Skeletal muscle cell (primary cell): ENCODE measurements around the gene CAST.

ENCODE experiments used
- DNase-seq: peaks from one replicate; pipeline ENCODE4 v3.0.0-alpha.2; 2010; ENCODE audit warnings: low read depth
- H3K4me3 ChIP-seq: 2 replicates; pipeline ENCODE4 v1.5.1; 2011; ENCODE audit warnings: low read depth, mild to moderate bottlenecking, control low read depth, low read length, moderate library complexity

Gene CAST

DNA sequence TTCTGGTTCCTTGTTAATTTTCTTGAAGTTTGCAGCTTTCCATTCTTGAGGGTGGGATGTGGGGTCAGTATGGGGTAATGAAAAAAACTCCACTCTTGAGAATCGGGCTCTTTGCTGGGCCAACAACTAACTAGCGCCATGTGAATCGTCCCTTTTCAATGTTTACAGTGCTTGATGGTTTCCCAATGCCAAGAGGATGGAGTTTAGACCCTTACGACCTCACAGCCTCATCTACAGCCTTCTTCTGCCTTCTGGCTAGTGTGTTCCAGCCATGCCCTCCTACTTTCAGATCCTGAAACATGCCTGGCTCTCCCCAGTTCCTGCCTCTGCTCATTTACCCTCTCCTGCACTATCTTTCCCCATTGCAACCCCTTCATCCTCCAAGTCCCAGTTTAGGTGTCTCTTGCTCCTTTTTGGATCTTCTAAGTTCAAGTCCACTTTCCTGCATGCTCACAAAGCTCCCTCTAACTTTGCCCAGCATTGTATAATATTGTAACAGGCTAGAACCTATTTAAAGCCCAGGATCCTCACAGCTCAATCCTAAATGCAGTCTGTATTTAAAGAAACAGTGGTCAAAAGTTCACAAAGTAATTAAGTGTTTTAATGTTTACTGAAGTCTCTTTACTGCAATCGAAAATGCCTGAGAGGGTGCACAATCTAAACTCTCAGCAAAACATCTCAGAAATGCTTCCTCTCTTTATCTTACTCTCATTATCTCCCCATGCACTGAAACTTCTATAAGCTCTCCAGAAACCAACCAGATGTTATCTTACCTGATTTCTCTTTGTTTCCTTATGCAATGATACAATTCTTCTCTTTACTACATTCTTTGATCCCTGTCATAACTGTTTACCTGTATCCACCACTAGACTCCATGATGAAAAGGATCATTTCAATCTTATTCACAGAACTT lies 20.6 kb upstream of the CAST start:
- DNase-seq, result no peak
- H3K4me3 ChIP-seq, result no peak overlapping the region

DNA sequence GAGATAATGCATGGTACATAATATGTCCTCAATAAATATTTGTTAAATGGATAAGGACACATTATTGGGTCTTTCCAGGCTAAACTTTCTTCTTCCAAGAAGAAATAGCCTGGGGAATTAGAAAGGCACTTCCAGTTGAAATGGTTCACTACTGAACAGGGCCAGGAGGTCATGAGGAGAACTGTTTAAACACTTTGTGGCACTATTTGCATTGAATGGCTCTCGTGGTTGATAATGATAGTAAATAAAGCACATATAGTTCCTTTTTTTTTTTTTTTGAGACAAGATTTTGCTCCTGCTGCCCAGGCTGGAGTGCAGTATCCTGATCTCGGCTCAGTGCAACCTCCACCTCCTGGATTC lies 19.9 kb upstream of the CAST start:
- DNase-seq, result no peak
- no peak overlapping the region for H3K4me3 ChIP-seq

DNA sequence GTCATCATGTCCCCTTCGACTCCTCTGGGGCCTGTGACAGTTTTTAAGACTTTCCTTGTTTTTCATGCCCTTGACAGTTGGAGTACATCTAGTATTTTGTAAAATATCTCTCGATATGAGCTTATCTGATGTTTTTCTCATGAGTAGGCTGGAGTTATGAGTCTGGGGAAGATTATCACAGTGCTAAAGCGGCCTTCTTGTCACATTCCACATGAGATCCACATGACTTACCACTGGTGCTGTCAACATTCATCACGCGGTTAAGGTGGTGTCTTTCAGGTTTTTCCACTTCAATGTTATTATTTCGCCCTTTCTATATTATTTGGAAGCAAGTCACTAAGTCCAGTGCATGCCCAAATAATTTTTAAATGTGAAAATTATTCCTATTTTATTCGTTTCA lies 17.1 kb upstream of the CAST start:
- H3K4me3 ChIP-seq, result no peak overlapping the region

DNA sequence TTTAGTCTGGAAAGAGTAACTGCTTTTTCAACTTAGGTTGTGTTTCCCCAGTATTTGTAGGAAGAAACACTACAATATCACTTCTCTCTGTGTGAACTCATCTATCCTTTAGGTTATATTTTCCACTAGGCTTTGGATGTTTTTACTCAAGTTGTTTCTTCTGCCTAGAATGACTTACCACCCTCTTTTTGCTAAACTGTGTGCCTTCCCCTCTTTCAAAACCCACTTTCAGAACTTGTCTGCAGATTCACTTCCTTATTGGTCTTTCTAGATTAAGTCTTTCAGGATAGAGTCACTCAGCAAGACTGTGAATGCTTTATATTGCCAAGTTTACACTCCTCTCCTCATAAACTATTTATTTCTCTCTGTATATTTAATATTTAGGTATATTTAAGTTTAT lies 14.2 kb upstream of the CAST start:
- DNase-seq, result no peak
- H3K4me3 ChIP-seq, result no peak overlapping the region

More for the DNA sequence above, 17.1 kb upstream of the CAST start:
- DNase-seq, result no peak

DNA sequence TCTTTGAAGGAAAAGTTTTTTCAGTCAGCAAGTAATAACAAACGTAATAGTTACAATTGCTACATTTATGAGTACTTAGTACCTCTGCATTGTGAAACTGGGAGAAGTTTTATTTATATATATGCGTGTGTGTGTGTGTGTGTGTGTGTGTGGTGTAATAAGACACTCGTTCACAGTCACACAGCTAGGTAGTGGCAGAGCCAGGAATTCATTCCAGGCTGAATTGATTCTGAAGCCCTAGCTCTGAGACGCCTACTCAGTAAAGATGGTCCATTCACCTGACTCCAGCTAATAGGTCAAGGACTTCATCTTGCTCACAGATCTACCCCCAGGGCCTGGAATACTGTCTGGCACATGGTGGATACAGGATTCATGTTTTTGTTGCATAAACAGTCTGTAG lies 13.6 kb upstream of the CAST start:
- H3K4me3 ChIP-seq, result no peak overlapping the region
- peak; percentile 61 for DNase-seq

DNA sequence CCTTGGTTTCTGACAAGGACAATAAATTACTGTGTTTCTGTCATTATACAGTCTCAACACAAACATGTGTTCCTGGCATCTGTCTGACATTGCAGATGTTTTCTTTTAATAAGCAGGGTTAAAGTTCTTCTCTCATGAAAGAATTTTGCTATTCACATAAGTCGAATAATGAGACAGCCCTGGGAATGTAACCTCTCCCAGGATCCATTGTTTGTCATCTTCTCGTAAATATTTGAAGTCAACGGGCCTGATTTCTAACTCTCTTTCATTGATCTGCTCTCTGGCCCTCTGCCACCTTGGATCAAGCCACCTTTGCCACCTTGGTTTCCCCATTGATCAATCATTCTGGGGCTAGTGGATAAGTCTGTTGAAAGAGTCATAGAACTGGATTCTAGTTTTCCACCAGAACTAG lies 12.9 kb upstream of the CAST start:
- no peak for DNase-seq

DNA sequence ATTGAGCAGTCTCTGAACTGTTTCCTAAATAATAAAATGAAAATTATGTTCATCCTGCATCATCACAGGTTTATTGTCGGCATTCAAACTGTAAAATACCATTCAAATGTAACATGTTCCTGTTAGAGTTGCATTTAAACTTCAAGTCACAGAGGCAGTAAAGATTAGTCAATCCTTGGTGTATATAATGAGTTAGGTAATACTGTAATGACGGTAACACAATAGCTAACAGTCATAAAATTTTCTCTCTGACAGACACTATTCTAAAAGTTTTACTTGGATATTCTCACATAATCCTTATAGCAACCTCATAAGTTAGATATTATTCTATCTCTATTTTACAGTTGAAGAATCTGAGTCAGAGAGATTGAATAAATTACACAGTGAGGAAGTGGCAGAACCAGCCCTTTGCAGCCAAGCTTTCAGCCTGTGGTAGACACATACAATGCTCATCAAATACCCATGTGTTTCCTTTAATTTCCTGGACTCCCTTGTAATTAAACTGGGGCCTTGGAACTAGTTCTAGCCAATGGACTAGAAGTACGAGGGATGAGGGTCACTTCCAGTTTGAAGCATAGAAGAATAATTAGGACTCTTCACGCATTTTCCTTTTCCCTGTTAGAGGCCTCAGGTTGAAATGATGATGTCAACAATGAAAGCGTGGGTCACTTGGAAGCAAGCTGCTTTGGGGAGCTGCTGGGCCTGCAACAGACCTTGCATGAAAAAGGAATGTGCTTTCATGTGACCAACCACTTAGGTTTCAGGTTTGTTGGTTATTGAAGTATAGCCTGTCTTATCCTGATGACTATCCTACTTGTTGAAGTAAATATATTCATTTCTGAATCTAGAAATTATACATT lies 12.3 kb upstream of the CAST start:
- no peak overlapping the region for H3K4me3 ChIP-seq

More for the DNA sequence above, 12.9 kb upstream of the CAST start:
- H3K4me3 ChIP-seq, result no peak overlapping the region

DNA sequence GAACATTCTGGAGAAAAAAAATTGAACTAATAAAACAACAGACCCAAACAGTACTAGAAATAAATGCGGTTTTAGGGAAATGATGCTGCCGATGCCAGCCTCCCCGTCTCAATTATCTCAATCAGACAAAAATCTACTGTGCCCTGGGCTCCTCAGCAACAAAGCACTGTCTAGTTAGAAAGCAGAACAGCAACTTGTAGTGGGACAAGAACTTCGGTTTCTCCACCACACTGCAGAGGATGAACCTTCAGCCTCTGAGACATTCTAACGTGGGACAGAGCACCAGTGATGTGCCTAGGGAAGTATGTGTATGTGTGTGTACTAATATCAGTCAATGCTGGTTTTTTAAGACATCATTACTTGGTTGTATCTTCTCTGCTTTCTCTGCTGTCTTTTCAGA lies 11.1 kb upstream of the CAST start:
- no peak overlapping the region for H3K4me3 ChIP-seq
- DNase-seq, result no peak

More for the DNA sequence above, 12.3 kb upstream of the CAST start:
- DNase-seq, result no peak

DNA sequence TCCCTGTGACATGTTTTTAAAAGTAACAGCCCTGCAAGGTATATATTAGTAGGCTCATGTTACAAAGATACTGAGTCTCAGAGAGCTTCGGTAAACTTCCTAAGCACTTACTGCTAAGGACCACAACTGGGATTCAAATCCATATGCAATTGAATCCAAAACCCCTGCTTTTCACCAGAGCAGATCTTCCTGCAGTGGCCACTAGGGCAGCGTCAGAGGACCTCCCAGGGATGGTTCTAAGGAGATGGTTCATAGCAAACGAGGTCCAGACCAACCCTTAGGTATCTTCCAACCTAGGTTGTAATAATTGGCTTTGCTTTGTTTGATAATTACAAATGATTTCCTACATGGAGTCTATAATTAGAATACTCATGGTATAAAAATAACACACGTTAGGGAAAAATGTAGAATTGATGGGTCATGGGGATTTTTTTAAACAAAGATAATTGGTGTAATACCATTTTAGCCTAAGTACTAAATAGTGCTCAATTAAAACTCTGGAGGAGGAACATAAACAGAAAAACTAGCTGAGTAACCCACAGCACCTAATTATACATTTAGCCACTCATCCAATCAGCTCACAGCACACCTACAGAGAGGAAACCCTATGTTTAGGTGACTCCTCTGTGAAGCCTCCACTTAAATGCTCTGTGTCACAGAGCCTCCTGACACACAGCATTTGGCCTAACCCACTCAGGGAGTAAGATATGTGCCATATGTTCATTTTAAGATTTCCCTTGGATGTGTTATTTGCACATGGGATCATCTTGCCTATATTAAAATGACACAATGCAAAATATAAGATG lies 10.0 kb upstream of the CAST start:
- no peak overlapping the region for H3K4me3 ChIP-seq
- no peak for DNase-seq

DNA sequence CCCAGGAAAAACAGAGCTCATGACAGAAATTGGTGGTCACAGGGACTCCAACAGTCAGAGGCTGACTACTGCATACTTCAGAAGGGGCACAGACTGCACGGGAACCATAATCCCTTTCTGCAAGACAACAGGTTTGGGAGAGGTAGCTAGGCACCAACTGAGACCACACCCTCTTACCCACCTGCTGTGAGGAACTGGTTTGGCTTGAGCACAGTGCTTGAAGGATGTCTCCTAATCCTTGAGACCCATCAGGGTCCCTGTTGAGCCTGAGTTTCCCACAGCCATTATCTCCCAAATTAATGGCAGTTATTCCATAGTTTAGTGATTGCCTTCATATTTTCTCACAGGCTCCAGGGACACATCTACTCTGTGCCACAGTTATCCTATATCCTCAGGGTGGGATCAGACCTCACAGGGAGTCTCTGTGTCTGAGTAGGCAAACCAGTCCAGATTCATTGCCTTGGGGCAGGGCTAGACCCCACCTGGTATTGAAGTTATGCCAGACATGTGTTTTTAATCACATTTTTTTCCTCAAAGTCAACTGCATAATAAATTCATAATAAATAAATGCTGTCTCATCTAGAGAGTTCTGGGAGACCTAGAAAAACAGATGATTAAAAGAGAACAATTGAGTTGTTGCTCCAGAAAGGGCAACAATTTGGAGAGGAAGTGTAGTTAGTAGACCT lies 9.3 kb upstream of the CAST start:
- no peak for DNase-seq
- H3K4me3 ChIP-seq, result no peak overlapping the region

DNA sequence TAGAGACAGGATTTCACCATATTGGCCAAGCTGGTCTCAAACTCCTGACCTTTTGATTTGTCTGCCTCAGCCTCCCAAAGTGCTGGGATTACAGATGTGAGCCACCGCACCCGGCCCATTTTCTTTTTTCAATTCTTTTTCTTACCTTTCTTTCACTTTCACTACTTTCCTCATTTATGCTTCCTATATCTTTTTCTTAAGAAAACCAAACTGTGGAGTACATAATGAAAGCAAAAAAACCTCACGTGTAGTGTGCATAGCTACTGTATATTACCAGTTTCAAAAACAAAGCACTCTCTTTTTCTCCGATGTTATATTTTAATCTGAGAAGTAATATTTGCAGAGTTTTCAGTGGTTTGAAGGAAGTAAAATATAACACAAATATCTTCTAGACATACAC lies 8.0 kb upstream of the CAST start:
- no peak for DNase-seq
- H3K4me3 ChIP-seq, result no peak overlapping the region

DNA sequence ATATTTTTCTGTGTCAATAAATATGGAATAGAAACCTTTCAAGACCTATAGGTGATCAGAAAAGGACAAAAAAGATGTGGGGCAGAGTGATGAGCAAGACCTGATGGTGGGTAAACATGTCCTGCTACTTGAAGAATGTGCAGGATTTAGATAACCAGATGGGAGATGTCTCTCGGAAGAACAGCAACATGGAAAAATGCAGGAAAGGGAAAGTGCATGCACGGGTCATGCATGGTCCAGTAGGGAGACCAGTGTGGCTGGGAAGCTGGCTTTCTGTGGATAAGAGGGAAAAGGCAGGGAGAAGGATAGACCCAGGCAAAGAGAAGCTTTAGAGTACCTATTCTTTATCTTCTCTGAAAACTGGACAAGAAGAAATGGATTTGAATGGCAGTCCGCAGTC lies 7.1 kb upstream of the CAST start:
- no peak overlapping the region for H3K4me3 ChIP-seq
- no peak for DNase-seq

DNA sequence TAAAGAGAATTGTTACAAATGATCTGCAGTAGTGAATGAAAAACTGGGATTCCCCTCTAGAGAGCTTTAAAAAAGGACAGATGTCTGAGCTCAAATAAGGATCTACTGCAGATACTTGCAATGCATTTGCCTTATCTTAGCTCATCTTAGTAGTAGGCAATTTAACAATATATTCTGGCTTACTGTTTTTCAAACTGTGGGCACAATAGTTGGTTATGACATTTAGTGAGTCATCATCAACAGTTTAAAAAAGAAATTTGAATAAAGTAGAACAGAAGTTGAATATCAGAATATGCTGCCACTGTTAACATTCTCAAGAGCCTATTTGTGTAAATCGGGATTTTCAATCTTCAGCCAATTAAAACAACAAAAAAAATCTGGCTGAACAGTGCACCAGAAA lies 6.7 kb upstream of the CAST start:
- DNase-seq, result no peak
- H3K4me3 ChIP-seq, result no peak overlapping the region

DNA sequence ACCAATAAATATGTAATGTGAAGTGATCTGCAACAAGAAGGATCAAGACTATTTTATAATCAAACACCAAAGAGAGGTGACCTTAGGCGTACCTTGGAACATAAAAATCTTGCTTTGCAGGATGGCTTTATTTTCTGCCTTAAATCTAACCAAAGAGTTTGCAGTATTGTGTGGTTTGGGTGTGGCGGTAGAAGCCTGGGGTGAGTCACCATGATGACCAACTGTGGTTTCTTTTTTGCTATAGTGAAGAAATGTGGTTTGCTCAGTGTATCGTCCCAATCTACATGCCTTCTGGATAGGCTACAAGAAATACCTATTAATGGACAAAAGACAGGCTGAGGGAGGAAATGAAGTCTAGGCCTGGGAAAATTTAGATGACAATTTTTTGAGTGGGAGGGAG lies 5.1 kb upstream of the CAST start:
- peak; percentile 86 for DNase-seq
- H3K4me3 ChIP-seq, result no peak overlapping the region

DNA sequence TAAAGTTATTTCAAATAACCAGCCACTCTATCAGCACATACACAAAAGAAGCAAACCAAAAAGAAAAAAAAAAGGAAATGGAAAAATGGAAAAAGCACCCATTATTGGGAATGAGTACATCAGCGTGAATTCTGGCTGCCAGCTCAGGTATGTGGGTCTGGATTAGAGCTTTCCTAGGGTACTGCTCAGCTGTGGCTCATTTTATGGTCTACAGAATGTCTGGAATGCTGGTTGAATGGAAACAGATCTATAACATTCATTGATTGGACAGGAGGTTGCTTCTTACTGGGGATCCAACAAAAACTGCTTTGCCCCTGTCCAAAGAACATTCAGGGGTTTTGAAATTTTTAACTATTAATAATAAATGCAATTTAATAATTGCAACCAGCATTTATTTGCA lies 3.9 kb upstream of the CAST start:
- no peak for DNase-seq
- no peak overlapping the region for H3K4me3 ChIP-seq

DNA sequence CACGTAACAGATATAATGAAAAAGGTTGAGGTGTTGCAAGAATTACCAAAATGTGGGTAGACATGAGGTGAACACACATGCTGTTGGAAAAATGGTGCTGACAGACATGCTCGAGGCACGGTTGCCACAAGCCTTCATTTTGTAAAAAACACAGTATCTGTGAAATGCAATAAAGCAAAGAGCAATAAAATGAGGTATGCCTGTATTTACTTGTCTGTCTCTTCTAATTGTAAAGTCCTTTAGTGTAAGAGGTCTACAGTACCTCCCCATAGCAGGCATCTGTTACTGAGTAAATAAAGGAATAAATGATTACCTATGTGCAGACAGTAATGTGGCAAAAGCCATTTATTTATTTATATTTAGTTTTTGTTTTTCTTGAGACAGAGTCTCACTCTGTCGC lies 3.0 kb upstream of the CAST start:
- DNase-seq, result no peak
- H3K4me3 ChIP-seq, result no peak overlapping the region

DNA sequence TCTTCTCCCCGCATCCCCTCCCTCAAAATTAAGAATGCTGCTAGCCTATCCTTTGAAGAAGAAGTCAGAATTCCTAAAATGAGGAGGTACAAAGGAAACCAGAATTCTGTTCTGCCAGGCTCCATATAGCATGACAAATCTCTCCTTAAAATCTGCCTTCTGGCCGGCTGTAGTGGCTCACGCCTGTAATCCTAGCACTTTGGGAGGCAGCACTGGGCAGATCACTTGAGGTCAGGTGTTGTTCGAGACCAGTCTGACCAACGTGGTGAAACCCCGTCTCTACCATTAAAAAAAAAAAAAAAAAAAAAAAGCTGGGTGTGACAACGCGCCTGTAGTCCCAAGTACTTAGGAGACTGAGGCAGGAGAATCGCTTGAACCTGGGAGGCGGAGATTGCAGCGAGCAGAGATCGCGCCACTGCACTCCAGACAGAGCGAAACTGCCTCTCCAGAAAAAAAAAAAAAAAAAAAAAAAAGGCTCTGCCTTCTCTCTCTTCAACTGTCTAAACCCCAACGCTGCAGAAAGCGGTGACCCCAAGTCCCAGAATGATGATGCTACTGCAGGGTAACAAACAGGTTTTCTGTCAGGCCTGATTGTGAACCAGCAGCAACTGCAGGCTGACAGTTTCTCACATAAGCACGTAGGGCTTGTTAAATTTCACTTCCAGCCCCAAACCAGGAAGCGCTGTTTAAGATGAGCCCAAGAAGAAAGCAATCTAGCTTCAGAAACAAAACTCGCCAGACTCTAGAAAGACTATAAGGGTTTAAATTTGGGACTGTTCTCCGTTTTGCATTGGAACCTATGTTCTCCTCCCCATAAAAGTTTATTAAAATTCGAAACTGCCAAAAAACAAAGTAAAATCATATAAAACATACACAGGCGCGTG lies 963 bp upstream of the CAST start:
- peak overlapping the region; percentile 89 for H3K4me3 ChIP-seq
- no peak for DNase-seq

DNA sequence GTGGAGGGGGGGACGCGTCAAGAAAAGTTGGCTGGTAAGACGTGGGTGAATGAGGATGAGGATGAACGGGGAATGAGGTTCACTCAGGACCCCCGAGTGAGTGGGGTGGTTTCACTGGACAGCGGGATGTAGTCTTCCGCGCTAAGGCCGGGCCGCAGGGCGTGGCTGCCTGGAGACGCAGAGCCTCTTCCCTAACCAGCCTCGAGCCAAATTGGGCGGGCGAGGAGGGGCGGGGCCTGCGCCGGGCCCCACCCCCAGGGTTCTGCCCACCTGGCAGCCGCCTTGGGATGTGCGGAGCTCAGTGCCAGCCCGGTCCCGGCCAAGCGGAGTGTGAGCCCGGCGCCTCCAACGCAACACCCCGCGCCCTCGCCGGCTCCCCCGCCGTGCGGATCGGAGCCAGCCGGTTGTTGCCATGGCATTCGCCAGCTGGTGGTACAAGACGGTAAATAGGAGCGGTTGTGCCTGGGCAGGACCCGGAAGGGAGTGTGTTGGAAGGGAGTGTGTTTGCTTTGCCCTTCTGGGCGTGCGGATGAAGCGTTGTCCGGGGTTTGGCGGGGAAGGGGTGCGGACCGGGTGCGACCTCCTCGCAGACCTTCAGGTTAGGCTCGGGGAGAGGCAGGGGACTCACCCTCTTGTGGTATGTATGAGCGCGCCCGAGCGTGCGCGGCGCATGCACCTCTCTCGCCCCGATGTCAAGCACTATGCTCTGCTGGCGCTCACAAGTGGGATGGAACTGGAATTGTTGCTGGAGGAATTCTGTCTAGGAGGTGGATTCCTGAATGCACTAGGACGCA lies 746 bp downstream of the CAST start:
- peak overlapping the region; percentile 89 for H3K4me3 ChIP-seq
- DNase-seq, result peak; percentile 68
